Measurements from ENCODE around the gene GSTA4.

DNA sequence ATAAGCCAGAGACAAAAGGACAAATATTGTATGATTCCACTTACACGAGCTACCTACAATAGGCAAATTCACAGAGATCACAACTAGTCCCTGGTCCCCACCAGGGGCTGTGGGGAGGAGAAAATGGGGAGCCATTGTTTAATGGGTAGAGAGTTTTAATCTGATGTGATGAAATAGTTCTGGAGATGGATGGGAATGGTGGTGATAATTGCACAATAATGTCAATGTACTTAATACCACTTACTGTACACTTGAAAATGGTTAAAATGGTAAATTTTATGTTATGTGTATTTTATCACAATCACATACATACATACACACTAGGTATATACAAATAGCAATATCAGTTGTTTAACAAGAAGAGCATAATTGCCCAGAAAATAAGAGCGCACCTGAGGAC, 61.3 kb downstream of the GSTA4 start:
- TF ChIP-seq, protein P1, sequence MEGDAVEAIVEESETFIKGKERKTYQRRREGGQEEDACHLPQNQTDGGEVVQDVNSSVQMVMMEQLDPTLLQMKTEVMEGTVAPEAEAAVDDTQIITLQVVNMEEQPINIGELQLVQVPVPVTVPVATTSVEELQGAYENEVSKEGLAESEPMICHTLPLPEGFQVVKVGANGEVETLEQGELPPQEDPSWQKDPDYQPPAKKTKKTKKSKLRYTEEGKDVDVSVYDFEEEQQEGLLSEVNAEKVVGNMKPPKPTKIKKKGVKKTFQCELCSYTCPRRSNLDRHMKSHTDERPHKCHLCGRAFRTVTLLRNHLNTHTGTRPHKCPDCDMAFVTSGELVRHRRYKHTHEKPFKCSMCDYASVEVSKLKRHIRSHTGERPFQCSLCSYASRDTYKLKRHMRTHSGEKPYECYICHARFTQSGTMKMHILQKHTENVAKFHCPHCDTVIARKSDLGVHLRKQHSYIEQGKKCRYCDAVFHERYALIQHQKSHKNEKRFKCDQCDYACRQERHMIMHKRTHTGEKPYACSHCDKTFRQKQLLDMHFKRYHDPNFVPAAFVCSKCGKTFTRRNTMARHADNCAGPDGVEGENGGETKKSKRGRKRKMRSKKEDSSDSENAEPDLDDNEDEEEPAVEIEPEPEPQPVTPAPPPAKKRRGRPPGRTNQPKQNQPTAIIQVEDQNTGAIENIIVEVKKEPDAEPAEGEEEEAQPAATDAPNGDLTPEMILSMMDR (IDR thresholded peaks at IDR 0.05; ENCODE audit: insufficient read depth, low read length, poor library complexity, severe bottlenecking) = no peak
- no peak for TF ChIP-seq EZH2phosphoT487 (conservative IDR thresholded peaks at IDR 0.05; ENCODE audit: low read length)
